Measurements from ENCODE around the gene ZNF280C.
"Not testable (repeated sequence)": the region's sequence is repeated elsewhere in the genome, so short reads cannot be mapped to it uniquely, and the experiment has no call there.

The ZNF280C gene

GRCh38 chrX:130268449-130269170 lies at the start of gene ZNF280C:
ZNF280C (minus strand) TSS chrX:130268899; CDS start chrX:130260449, 8,450 bp downstream.
- peak; percentile 87 for DNase-seq
- in situ Hi-C loops (cut with HindIII; ENCODE audit: low pct_ligation_motif_present, low pct_unique_long_range_greater_than_20kb, low sequenced_read_pairs): no loop called here

- no peak for DNase-seq
- in situ Hi-C loops (cut with HindIII; ENCODE audit: low pct_ligation_motif_present, low pct_unique_long_range_greater_than_20kb, low sequenced_read_pairs): no loop called here
These were observed 36.1 kb upstream of the ZNF280C start for GRCh38 chrX:130304587-130305368.

- in situ Hi-C loops (cut with HindIII; ENCODE audit: low pct_ligation_motif_present, low pct_unique_long_range_greater_than_20kb, low sequenced_read_pairs): no loop called here
These were observed 33.3 kb upstream of the ZNF280C start for GRCh38 chrX:130301977-130302376.

GRCh38 chrX:130301405-130301804 lies 32.7 kb upstream of the ZNF280C start:
- no peak for DNase-seq
- in situ Hi-C loops (cut with HindIII; ENCODE audit: low pct_ligation_motif_present, low pct_unique_long_range_greater_than_20kb, low sequenced_read_pairs): no loop called here

More at GRCh38 chrX:130301977-130302376, 33.3 kb upstream of the ZNF280C start:
- no peak for DNase-seq

- DNase-seq: no peak
- in situ Hi-C loops (cut with HindIII; ENCODE audit: low pct_ligation_motif_present, low pct_unique_long_range_greater_than_20kb, low sequenced_read_pairs): no loop called here
These were observed 31.2 kb upstream of the ZNF280C start for GRCh38 chrX:130300010-130300282.

GRCh38 chrX:130299279-130300009 lies 30.7 kb upstream of the ZNF280C start:
- no peak for DNase-seq
- in situ Hi-C loops (cut with HindIII; ENCODE audit: low pct_ligation_motif_present, low pct_unique_long_range_greater_than_20kb, low sequenced_read_pairs): no loop called here

- DNase-seq: no peak
- in situ Hi-C loops (cut with HindIII; ENCODE audit: low pct_ligation_motif_present, low pct_unique_long_range_greater_than_20kb, low sequenced_read_pairs): no loop called here
These were observed 28.0 kb upstream of the ZNF280C start for GRCh38 chrX:130296743-130297142.

GRCh38 chrX:130296297-130296678 lies 27.6 kb upstream of the ZNF280C start:
- in situ Hi-C loops (cut with HindIII; ENCODE audit: low pct_ligation_motif_present, low pct_unique_long_range_greater_than_20kb, low sequenced_read_pairs): no loop called here

GRCh38 chrX:130295519-130296296 lies 27.0 kb upstream of the ZNF280C start:
- in situ Hi-C loops (cut with HindIII; ENCODE audit: low pct_ligation_motif_present, low pct_unique_long_range_greater_than_20kb, low sequenced_read_pairs): no loop called here
- DNase-seq: no peak

More at GRCh38 chrX:130296297-130296678, 27.6 kb upstream of the ZNF280C start:
- no peak for DNase-seq

- DNase-seq: no peak
- in situ Hi-C loops (cut with HindIII; ENCODE audit: low pct_ligation_motif_present, low pct_unique_long_range_greater_than_20kb, low sequenced_read_pairs): no loop called here
These were observed 18.5 kb upstream of the ZNF280C start for GRCh38 chrX:130287071-130287770.

GRCh38 chrX:130285710-130286109 lies 17.0 kb upstream of the ZNF280C start:
- no peak for DNase-seq
- in situ Hi-C loops (cut with HindIII; ENCODE audit: low pct_ligation_motif_present, low pct_unique_long_range_greater_than_20kb, low sequenced_read_pairs): no loop called here

- DNase-seq: no peak
- in situ Hi-C loops (cut with HindIII; ENCODE audit: low pct_ligation_motif_present, low pct_unique_long_range_greater_than_20kb, low sequenced_read_pairs): no loop called here
These were observed 16.4 kb upstream of the ZNF280C start for GRCh38 chrX:130285069-130285620.

- DNase-seq: no peak
- in situ Hi-C loops (cut with HindIII; ENCODE audit: low pct_ligation_motif_present, low pct_unique_long_range_greater_than_20kb, low sequenced_read_pairs): no loop called here
These were observed 13.5 kb upstream of the ZNF280C start for GRCh38 chrX:130282151-130282550.

- DNase-seq: no peak
- in situ Hi-C loops (cut with HindIII; ENCODE audit: low pct_ligation_motif_present, low pct_unique_long_range_greater_than_20kb, low sequenced_read_pairs): no loop called here
These were observed 12.2 kb upstream of the ZNF280C start for GRCh38 chrX:130280901-130281300.

GRCh38 chrX:130272253-130272652 lies 3.6 kb upstream of the ZNF280C start:
- in situ Hi-C loops (cut with HindIII; ENCODE audit: low pct_ligation_motif_present, low pct_unique_long_range_greater_than_20kb, low sequenced_read_pairs); DNase-seq: not testable (repeated sequence)

GRCh38 chrX:130269391-130269790 lies 692 bp upstream of the ZNF280C start:
- in situ Hi-C loops (cut with HindIII; ENCODE audit: low pct_ligation_motif_present, low pct_unique_long_range_greater_than_20kb, low sequenced_read_pairs); DNase-seq: not testable (repeated sequence)

GRCh38 chrX:130267956-130268448 lies 697 bp downstream of the ZNF280C start:
- in situ Hi-C loops (cut with HindIII; ENCODE audit: low pct_ligation_motif_present, low pct_unique_long_range_greater_than_20kb, low sequenced_read_pairs): no loop called here
- no peak for DNase-seq

- DNase-seq: peak; percentile 10
- in situ Hi-C loops (cut with HindIII; ENCODE audit: low pct_ligation_motif_present, low pct_unique_long_range_greater_than_20kb, low sequenced_read_pairs): no loop called here
These were observed 4.1 kb downstream of the ZNF280C start for GRCh38 chrX:130264573-130264972.

All from ACHN (cell line).